AG04449 (cell line): ENCODE data around the gene SND1.

Experiments used
- CTCF ChIA-PET: fragments of 350-600 bp; formaldehyde crosslinking; extraction: SDS; loops from one replicate; lab custom pipeline; 2021; ENCODE audit warnings: antibody characterized with exemption; lab: Yijun Ruan, JAX
- POLR2A ChIA-PET: fragments of 400-600, 350-600 bp; formaldehyde crosslinking; extraction: SDS; loops from one replicate; lab custom pipeline; 2020; ENCODE audit warnings: antibody characterized with exemption, inconsistent platforms; lab: Yijun Ruan, JAX
- DNase-seq: peaks from one replicate; pipeline ENCODE4 v3.0.0-alpha.2; 2010; ENCODE audit warnings: low read depth, low spot score
- H3K4me3 ChIP-seq: 2 replicates; pipeline ENCODE4 v1.5.1; 2011; ENCODE audit warnings: low read depth, mild to moderate bottlenecking, control low read depth, low read length
- TF ChIP-seq, protein P1 (sequence below): IDR thresholded peaks from one replicate; pipeline ENCODE4 v1.5.1; 2011; ENCODE audit warnings: mild to moderate bottlenecking, moderate library complexity, low read length, control low read depth, inconsistent platforms; ENCODE audit not compliant: insufficient read depth; ENCODE audit errors: missing control alignments

The SND1 gene

DNA sequence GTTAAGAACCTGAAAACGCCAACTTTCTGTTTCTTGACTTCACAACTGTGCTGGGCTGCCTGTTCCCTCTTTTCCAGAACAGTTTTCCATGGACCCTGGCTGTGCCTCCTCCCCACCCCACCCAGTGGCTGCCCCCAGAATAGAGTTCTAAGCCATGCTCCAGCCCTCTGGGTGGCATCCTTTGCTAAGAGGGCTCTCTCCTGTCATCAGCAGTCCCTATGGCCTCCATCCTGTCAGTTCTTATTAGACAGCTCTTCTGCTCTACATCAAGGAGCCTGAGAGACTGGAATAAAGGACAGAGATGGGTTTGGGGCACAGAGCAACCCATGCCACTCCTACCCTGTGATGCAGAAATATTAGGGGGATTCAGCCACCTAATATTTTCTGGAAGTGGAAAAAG, 393.2 kb downstream of the SND1 start:
- ChIA-PET POLR2A (no interaction called here), CTCF (interaction anchor here (0.8 to 2.0 kb wide), 4 partner anchors 10 to 337 kb away, joined by 3 to 7 read pairs (median 5); no protein-coding TSS in a partner anchor)
- TF ChIP-seq, protein P1, sequence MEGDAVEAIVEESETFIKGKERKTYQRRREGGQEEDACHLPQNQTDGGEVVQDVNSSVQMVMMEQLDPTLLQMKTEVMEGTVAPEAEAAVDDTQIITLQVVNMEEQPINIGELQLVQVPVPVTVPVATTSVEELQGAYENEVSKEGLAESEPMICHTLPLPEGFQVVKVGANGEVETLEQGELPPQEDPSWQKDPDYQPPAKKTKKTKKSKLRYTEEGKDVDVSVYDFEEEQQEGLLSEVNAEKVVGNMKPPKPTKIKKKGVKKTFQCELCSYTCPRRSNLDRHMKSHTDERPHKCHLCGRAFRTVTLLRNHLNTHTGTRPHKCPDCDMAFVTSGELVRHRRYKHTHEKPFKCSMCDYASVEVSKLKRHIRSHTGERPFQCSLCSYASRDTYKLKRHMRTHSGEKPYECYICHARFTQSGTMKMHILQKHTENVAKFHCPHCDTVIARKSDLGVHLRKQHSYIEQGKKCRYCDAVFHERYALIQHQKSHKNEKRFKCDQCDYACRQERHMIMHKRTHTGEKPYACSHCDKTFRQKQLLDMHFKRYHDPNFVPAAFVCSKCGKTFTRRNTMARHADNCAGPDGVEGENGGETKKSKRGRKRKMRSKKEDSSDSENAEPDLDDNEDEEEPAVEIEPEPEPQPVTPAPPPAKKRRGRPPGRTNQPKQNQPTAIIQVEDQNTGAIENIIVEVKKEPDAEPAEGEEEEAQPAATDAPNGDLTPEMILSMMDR = no peak
- no peak for DNase-seq
- H3K4me3 ChIP-seq = no peak overlapping the region

DNA sequence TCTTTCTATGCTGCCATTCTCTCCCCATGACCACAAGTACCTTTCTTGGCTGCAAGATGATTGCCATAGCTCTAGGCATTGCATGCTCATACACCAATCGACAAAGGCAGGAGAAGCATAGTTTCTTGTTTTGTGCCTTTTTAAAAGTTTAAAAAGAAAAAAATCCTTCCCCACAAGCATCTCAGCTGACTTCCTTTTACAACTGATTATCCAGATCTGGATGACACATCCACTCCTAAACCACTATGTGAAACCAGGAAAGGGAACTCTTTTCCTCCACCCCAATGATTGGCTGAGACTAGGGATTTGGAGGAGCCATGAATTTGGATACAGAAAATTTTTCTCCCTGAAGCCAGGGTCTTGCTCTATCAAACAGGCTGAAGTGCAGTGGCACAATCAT, 393.8 kb downstream of the SND1 start:
- CTCF ChIA-PET = interaction anchor here (1.3 to 2.0 kb wide), 3 partner anchors 163 to 337 kb away, joined by 3 to 7 read pairs (median 4); no protein-coding TSS in a partner anchor
- POLR2A ChIA-PET = no interaction called here
- DNase-seq = no peak
- TF ChIP-seq, protein P1 = no peak
- H3K4me3 ChIP-seq = no peak overlapping the region

DNA sequence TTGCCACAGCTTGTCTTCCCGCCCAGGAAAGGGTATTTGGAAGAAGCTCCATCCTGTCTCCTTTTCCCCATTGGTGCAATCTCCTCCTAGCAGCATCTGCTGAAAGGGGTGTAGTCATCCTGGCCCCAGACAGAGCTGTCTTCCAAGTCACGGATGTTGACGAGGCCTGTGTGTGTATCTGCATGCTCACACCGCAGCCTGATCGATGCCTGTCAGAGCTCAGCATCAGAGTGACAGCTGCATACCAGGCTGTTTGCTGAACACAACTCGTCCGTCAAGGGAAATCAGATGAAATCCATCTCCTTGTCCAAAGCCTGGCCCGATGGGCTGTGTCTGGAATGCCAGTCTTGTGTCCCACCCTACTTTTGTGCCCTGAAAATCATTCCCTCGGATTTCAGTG, 400.4 kb downstream of the SND1 start:
- POLR2A ChIA-PET = interaction anchor here (0.6 kb wide), 1 partner anchor 417 kb away, joined by 3 read pairs; no protein-coding TSS in a partner anchor
- DNase-seq = no peak
- CTCF ChIA-PET = interaction anchor here (1.0 to 2.8 kb wide), 3 partner anchors 11 to 344 kb away, joined by 4 to 10 read pairs (median 5); no protein-coding TSS in a partner anchor

DNA sequence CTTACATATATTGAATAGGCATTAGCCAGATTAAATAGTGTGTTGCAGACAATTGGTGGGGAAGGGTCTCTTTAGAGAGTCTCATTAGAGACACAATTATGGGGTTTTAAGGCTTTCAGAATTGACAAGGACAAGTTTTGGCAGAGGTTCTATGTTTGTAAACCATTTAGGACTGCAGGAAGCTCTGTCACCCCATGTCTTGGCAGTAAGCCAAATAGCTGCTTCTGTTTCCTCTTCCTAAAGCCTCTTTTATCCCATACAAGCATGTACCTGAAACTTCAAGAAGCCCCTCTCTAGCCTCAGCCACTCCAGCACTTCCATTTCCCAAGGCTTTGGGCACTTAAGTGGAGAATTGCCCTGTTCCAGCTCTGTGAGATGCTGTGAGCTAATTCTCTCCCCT, 401.0 kb downstream of the SND1 start:
- CTCF ChIA-PET = interaction anchor here (1.2 to 1.8 kb wide), 2 partner anchors 12 to 18 kb away, joined by 4 to 5 read pairs; no protein-coding TSS in a partner anchor
- POLR2A ChIA-PET = no interaction called here
- TF ChIP-seq, protein P1 = no peak
- no peak for DNase-seq
- no peak overlapping the region for H3K4me3 ChIP-seq

More for the DNA sequence above, 400.4 kb downstream of the SND1 start:
- TF ChIP-seq, protein P1 = no peak
- no peak overlapping the region for H3K4me3 ChIP-seq

DNA sequence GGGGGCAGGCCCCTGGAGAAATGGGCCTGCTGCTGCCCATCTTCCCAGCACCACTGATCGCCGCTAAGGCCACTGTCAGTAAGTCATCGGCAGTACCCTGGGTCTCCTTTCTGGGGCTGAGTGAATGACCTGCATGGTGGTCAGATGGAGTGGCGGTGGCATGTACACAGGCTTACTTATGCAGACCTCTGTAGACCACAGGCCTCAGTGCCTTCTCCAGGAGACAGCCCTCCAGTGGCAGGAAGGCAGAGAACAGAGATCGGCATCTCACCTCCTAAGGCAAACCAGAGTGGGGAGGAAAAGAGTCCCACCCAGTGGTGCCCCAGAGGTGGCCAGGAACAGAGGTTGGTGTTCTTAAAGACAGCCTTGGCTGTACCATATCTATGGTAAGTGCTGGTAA, 402.0 kb downstream of the SND1 start:
- CTCF ChIA-PET = interaction anchor here (1.8 kb wide), 1 partner anchor 13 kb away, joined by 5 read pairs; no protein-coding TSS in a partner anchor

DNA sequence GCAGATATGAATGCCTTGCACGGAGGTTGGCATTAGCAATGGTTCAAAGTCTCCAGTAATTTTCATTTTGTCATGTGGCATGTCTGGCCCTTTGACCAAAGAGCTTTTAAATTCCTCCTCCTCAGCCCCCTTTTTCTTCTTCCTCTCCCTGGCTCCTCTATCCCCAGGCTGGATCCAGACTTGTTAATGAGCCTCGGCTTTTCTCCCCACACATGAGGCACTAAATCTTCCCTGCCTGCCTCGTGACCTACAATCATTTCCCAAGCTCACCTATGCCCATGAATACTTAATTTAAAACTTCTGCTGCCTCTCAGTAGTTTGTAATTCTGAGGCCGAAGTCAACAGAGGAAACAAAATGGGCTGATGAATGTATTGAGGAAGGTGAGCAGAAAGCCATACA, 402.5 kb downstream of the SND1 start:
- H3K4me3 ChIP-seq = no peak overlapping the region
- ChIA-PET POLR2A (no interaction called here), CTCF (interaction anchor here (1.1 to 1.8 kb wide), 2 partner anchors 11 to 14 kb away, joined by 4 to 5 read pairs; no protein-coding TSS in a partner anchor)
- DNase-seq = no peak
- TF ChIP-seq, protein P1 = no peak

More for the DNA sequence above, 402.0 kb downstream of the SND1 start:
- TF ChIP-seq, protein P1 = peak; percentile 2
- H3K4me3 ChIP-seq = no peak overlapping the region
- POLR2A ChIA-PET = no interaction called here
- no peak for DNase-seq
